WTC11 (cell line): ENCODE results near the gene ORM1. TPM values are rescaled to one million over a fixed set of nuclear protein-coding genes. Genes with fewer than 3 reads are reported as not detected.

Experiments
- ATAC-seq: fragments of 200-7000 bp; cut with Tn5 transposase; 2 replicates; pipeline ENCODE4 v1.10.0; 2021; ENCODE audit warnings: mild to moderate bottlenecking, moderate library complexity
- CTCF ChIA-PET: fragments of 300-600 bp; sonication (Branson Sonifier 250); formaldehyde crosslinking; loops from one replicate; lab custom pipeline; 2021; ENCODE audit warnings: antibody characterized with exemption; lab: Charles Lee
- POLR2A ChIA-PET: fragments of 350-600 bp; sonication (Branson Sonifier 250); formaldehyde crosslinking; loops from one replicate; lab custom pipeline; 2021; ENCODE audit warnings: antibody characterized with exemption; lab: Charles Lee
- DNase-seq: peaks from one replicate; pipeline ENCODE4 v3.0.0; 2021; ENCODE audit warnings: low spot score
- H3K27ac Mint-ChIP-seq: 2 replicates; pipeline ENCODE4 v1.8.0; 2021; ENCODE audit warnings: mixed read lengths
- H3K27me3 Mint-ChIP-seq: 2 replicates; pipeline ENCODE4 v1.8.0; 2021; ENCODE audit warnings: low read depth, mild to moderate bottlenecking, moderate library complexity, mixed read lengths
- H3K36me3 Mint-ChIP-seq: 2 replicates; pipeline ENCODE4 v1.8.0; 2021; ENCODE audit warnings: mixed read lengths
- H3K4me1 Mint-ChIP-seq: 2 replicates; pipeline ENCODE4 v1.8.0; 2022; ENCODE audit warnings: mixed read lengths
- H3K4me3 Mint-ChIP-seq: 2 replicates; pipeline ENCODE4 v1.8.0; 2021; ENCODE audit warnings: mild to moderate bottlenecking, moderate library complexity, mixed read lengths
- H3K9me3 Mint-ChIP-seq: 2 replicates; pipeline ENCODE4 v1.8.0; 2021; ENCODE audit warnings: mixed read lengths
- ATF1 ChIP-seq: sonication (generic); formaldehyde crosslinking; IDR thresholded peaks from 2 replicates; pipeline ENCODE4 v1.8.1; 2023; ENCODE audit warnings: mild to moderate bottlenecking, moderate library complexity, missing genetic modification reagents
- GTF2I ChIP-seq: fragments of 250-450 bp; sonication (Bioruptor Pico); conservative IDR thresholded peaks from 2 replicates; pipeline ENCODE4 v1.4.0; 2021; ENCODE audit warnings: mild to moderate bottlenecking
- IRF2 ChIP-seq: sonication (generic); formaldehyde crosslinking; IDR thresholded peaks from 2 replicates; pipeline ENCODE4 v1.8.0; 2022; ENCODE audit warnings: low read depth, missing genetic modification reagents, borderline replicate concordance
- JAZF1 ChIP-seq: fragments of 250-450 bp; sonication (Bioruptor Pico); IDR thresholded peaks from 2 replicates; pipeline ENCODE4 v1.9.0; 2021; ENCODE audit warnings: moderate library complexity, mild to moderate bottlenecking, inconsistent platforms
- NFE2L1 ChIP-seq: sonication (generic); formaldehyde crosslinking; IDR thresholded peaks from 2 replicates; pipeline ENCODE4 v1.8.1; 2023; ENCODE audit warnings: missing genetic modification reagents
- NR2C2 ChIP-seq: sonication (generic); formaldehyde crosslinking; IDR thresholded peaks from 2 replicates; pipeline ENCODE4 v1.8.0; 2022; ENCODE audit warnings: mild to moderate bottlenecking, missing genetic modification reagents
- OVOL2 ChIP-seq: fragments of 250-450 bp; sonication (Bioruptor Pico); IDR thresholded peaks from 2 replicates; pipeline ENCODE4 v1.9.0; 2021; ENCODE audit warnings: mild to moderate bottlenecking, borderline replicate concordance
- RELA ChIP-seq: sonication (generic); formaldehyde crosslinking; IDR thresholded peaks from 2 replicates; pipeline ENCODE4 v1.8.1; 2022; ENCODE audit warnings: missing genetic modification reagents, mild to moderate bottlenecking, borderline replicate concordance
- SOX15 ChIP-seq: fragments of 250-450 bp; sonication (Bioruptor Pico); IDR thresholded peaks from 2 replicates; pipeline ENCODE4 v1.9.0; 2021; ENCODE audit warnings: mild to moderate bottlenecking
- SP1 ChIP-seq: sonication (generic); formaldehyde crosslinking; conservative IDR thresholded peaks from 2 replicates; pipeline ENCODE4 v1.8.1; 2022; ENCODE audit warnings: missing genetic modification reagents
- ZNF138 ChIP-seq: sonication (generic); formaldehyde crosslinking; conservative IDR thresholded peaks from 2 replicates; pipeline ENCODE4 v1.8.1; 2022; ENCODE audit warnings: mild to moderate bottlenecking, moderate library complexity, missing genetic modification reagents
- ZNF416 ChIP-seq: fragments of 250-450 bp; sonication (Bioruptor Pico); IDR thresholded peaks from 2 replicates; pipeline ENCODE4 v1.9.0; 2021; ENCODE audit warnings: mild to moderate bottlenecking, inconsistent platforms
- total RNA-seq: library from RNA; stranded (reverse); gene quantifications from 3 replicates; pipeline ENCODE4 v1.2.3, GENCODE V29; 2021
- TF ChIP-seq, protein P1 (sequence below): sonication (generic); formaldehyde crosslinking; IDR thresholded peaks from 2 replicates; pipeline ENCODE4 v1.8.1; 2022; ENCODE audit warnings: low read depth, missing genetic modification reagents, borderline replicate concordance
- TF ChIP-seq, protein P2 (sequence below): sonication (generic); formaldehyde crosslinking; IDR thresholded peaks from 2 replicates; pipeline ENCODE4 v1.8.0; 2022; ENCODE audit warnings: mild to moderate bottlenecking, missing genetic modification reagents
- TF ChIP-seq, protein P3 (sequence below): sonication (generic); formaldehyde crosslinking; IDR thresholded peaks from 2 replicates; pipeline ENCODE4 v1.8.1; 2023; ENCODE audit warnings: mild to moderate bottlenecking, missing genetic modification reagents
- TF ChIP-seq, protein P4 (sequence below): sonication (generic); formaldehyde crosslinking; IDR thresholded peaks from 2 replicates; pipeline ENCODE4 v1.8.1; 2023; ENCODE audit warnings: mild to moderate bottlenecking, missing genetic modification reagents, borderline replicate concordance
- TF ChIP-seq, protein P5 (sequence below): sonication (generic); formaldehyde crosslinking; IDR thresholded peaks from 2 replicates; pipeline ENCODE4 v1.8.1; 2022; ENCODE audit warnings: mild to moderate bottlenecking, moderate library complexity, missing genetic modification reagents

ORM1 gene
- total RNA-seq, 1 experiment from 2014 or later, result 3.9 TPM

DNA sequence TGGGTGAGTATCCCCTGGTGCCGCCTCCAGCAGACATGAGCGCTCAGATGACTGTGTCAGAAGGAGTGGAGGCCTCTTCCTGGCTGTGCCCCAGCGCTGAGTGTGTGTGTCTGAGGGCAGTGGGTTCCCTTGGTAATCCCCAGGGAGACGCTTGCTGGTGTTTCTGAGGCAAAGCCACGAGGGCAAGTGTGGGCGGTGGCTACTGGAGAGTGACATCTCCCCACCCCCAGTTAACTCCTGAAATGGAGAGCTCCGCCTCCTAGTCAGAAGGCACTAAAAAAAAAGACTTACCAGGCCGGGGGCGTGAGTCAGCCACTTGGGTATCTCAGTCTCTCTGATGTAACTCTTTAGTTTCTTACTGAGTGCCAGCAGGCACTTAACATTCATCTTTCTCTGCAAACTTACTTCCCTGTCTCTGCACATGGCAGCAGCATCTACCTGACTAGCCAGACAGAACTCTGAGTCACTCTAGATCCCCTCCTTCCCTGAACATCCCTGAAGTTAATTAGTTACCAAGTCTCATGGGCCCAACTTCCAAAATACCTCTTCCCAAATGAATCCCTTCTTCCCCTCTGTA is 26.1 kb downstream of the ORM1 start:
- DNase-seq, result peak; percentile 64
- CTCF ChIA-PET, result interaction anchor here (1.0 to 1.6 kb wide), 7 partner anchors 9 to 241 kb away, joined by 3 to 12 read pairs (median 4); no protein-coding TSS in a partner anchor

DNA sequence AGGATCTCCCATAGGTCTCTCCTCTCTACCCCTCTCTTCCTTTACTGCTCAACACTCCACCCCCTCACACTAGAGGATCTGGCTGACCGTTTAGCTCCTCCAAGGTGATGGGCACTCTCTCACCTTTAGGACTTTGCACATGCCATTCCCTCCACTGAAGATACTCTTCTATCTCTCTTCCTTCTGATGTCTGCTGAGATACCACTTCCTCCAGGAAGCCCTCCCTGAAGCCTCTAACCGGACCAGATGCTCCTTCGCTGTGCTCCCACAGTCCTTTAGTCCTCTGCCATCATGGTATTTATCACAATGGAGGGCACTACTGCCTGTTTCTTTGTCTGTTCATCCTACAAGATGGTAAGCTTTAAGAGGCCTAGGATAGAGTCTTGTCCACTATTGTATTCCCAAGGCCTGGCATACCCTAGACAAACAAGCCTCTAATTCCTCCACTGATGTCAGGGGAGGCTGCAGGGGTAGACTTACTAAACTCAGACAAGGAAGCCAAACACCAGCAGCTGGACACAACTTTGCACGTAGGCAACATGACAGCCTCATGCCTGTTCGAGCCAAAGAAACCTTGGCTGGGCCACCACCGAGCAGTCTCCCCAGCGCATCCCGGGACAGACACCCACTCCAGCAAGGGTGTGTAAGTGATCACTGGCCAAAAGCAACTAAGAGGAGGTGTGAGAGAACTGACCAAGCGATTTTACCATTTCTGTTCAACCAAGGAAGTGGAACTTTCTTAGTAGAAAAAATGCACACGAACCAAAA is 27.0 kb downstream of the ORM1 start:
- no peak overlapping the region for H3K4me3 Mint-ChIP-seq
- H3K27ac Mint-ChIP-seq, result peak overlapping the region; percentile 87

More for the DNA sequence above, 26.1 kb downstream of the ORM1 start:
- ATAC-seq, result peak; percentile 94
- Mint-ChIP-seq H3K4me1 (peaks cover 17% of the 10 kb centered on the region), H3K36me3 (peaks cover 43% of the 10 kb centered on the region), H3K27ac (peak overlapping the region; percentile 87), H3K9me3 (no peaks in the 10 kb centered on the region), H3K27me3 (no peaks in the 10 kb centered on the region), H3K4me3 (no peak overlapping the region)
- TF ChIP-seq, protein P1, sequence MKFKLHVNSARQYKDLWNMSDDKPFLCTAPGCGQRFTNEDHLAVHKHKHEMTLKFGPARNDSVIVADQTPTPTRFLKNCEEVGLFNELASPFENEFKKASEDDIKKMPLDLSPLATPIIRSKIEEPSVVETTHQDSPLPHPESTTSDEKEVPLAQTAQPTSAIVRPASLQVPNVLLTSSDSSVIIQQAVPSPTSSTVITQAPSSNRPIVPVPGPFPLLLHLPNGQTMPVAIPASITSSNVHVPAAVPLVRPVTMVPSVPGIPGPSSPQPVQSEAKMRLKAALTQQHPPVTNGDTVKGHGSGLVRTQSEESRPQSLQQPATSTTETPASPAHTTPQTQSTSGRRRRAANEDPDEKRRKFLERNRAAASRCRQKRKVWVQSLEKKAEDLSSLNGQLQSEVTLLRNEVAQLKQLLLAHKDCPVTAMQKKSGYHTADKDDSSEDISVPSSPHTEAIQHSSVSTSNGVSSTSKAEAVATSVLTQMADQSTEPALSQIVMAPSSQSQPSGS (CRISPR knock-in tag), result no peak
- no peak for TF ChIP-seq ZNF138
- TF ChIP-seq, protein P2, sequence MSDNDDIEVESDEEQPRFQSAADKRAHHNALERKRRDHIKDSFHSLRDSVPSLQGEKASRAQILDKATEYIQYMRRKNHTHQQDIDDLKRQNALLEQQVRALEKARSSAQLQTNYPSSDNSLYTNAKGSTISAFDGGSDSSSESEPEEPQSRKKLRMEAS (CRISPR knock-in tag), result 0 out of 2 replicates have a peak, but pooled peaks have one; percentile 22
- POLR2A ChIA-PET, result interaction anchor here (0.8 kb wide), 1 partner anchor 14 kb away, joined by 3 read pairs; no protein-coding TSS in a partner anchor

DNA sequence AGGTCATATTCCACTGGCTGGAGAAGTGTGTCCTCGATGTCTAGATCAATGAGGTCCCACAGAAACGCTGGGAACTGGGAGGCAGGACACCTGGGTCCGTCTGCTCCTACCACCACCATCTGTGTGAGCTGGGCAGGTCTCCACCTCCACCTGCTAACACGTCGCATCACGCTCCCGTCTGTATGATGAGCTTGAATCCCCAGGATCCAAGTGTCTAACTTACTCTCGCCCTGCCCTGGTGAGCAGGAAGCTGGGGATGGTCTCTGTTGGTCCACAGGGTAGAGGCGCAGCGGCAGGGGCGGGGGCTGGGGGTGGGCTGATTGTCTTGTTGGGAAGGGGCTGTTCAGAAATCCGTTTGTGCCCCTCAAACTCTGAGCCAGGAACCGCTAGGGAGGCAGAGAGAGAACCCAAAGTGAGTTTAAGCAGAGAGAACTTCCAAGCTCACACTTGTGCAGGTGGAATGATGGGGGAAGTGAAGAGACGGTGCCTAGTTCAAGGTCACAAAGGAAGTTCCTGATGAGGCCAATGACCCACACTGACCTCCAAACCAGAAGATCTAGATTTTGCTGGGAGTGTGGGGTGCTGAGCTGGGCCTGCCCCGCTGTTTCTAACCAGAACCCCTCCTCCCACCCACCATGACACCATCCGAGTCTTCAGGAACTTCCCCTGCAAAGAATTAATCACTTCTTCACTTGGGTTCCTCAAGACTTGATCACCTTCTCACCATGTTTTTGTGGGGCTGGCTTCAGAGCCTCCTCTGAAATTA is 27.9 kb downstream of the ORM1 start:
- no peak for DNase-seq
- ChIA-PET POLR2A (interaction anchor here (1.3 kb wide), 1 partner anchor 37 kb away, joined by 3 read pairs; the partner anchor contains the start of gene AKNA), CTCF (no interaction called here)
- Mint-ChIP-seq H3K4me1 (peaks cover 17% of the 10 kb centered on the region), H3K36me3 (peaks cover 37% of the 10 kb centered on the region), H3K27me3 (no peaks in the 10 kb centered on the region), H3K27ac (no peak overlapping the region), H3K4me3 (no peak overlapping the region), H3K9me3 (no peaks in the 10 kb centered on the region)
- ATAC-seq, result no peak
- TF ChIP-seq ZNF416 (no peak), NFE2L1 (CRISPR knock-in tag) (no peak), ZNF138 (no peak), NR2C2 (CRISPR knock-in tag) (no peak), IRF2 (no peak), GTF2I (CRISPR knock-in tag) (no peak), SP1 (CRISPR knock-in tag) (no peak), SOX15 (CRISPR knock-in tag) (no peak), OVOL2 (no peak), JAZF1 (no peak), RELA (no peak)
- TF ChIP-seq, protein P3, sequence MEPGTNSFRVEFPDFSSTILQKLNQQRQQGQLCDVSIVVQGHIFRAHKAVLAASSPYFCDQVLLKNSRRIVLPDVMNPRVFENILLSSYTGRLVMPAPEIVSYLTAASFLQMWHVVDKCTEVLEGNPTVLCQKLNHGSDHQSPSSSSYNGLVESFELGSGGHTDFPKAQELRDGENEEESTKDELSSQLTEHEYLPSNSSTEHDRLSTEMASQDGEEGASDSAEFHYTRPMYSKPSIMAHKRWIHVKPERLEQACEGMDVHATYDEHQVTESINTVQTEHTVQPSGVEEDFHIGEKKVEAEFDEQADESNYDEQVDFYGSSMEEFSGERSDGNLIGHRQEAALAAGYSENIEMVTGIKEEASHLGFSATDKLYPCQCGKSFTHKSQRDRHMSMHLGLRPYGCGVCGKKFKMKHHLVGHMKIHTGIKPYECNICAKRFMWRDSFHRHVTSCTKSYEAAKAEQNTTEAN (CRISPR knock-in tag), result no peak
- TF ChIP-seq, protein P2 (CRISPR knock-in tag), result no peak
- TF ChIP-seq, protein P4, sequence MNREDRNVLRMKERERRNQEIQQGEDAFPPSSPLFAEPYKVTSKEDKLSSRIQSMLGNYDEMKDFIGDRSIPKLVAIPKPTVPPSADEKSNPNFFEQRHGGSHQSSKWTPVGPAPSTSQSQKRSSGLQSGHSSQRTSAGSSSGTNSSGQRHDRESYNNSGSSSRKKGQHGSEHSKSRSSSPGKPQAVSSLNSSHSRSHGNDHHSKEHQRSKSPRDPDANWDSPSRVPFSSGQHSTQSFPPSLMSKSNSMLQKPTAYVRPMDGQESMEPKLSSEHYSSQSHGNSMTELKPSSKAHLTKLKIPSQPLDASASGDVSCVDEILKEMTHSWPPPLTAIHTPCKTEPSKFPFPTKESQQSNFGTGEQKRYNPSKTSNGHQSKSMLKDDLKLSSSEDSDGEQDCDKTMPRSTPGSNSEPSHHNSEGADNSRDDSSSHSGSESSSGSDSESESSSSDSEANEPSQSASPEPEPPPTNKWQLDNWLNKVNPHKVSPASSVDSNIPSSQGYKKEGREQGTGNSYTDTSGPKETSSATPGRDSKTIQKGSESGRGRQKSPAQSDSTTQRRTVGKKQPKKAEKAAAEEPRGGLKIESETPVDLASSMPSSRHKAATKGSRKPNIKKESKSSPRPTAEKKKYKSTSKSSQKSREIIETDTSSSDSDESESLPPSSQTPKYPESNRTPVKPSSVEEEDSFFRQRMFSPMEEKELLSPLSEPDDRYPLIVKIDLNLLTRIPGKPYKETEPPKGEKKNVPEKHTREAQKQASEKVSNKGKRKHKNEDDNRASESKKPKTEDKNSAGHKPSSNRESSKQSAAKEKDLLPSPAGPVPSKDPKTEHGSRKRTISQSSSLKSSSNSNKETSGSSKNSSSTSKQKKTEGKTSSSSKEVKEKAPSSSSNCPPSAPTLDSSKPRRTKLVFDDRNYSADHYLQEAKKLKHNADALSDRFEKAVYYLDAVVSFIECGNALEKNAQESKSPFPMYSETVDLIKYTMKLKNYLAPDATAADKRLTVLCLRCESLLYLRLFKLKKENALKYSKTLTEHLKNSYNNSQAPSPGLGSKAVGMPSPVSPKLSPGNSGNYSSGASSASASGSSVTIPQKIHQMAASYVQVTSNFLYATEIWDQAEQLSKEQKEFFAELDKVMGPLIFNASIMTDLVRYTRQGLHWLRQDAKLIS (CRISPR knock-in tag), result no peak
- TF ChIP-seq, protein P5, sequence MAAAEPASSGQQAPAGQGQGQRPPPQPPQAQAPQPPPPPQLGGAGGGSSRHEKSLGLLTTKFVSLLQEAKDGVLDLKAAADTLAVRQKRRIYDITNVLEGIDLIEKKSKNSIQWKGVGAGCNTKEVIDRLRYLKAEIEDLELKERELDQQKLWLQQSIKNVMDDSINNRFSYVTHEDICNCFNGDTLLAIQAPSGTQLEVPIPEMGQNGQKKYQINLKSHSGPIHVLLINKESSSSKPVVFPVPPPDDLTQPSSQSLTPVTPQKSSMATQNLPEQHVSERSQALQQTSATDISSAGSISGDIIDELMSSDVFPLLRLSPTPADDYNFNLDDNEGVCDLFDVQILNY (CRISPR knock-in tag), result no peak

More for the DNA sequence above, 27.0 kb downstream of the ORM1 start:
- ChIA-PET POLR2A (interaction anchor here (1.3 kb wide), 1 partner anchor 38 kb away, joined by 3 read pairs; the partner anchor contains the start of gene AKNA), CTCF (interaction anchor here (1.6 kb wide), 1 partner anchor 11 kb away, joined by 12 read pairs; no protein-coding TSS in a partner anchor)
- ATAC-seq (no peak), DNase-seq (no peak)
- Mint-ChIP-seq H3K27me3 (no peaks in the 10 kb centered on the region), H3K9me3 (no peaks in the 10 kb centered on the region), H3K36me3 (peaks cover 38% of the 10 kb centered on the region), H3K4me1 (peaks cover 17% of the 10 kb centered on the region)
- no peak for TF ChIP-seq ATF1
